Measurements from ENCODE around the gene KRTAP4-11.
"Not testable (repeated sequence)": the region's sequence is repeated elsewhere in the genome, so short reads cannot be mapped to it uniquely, and the experiment has no call there.

KRTAP4-11 gene

DNA sequence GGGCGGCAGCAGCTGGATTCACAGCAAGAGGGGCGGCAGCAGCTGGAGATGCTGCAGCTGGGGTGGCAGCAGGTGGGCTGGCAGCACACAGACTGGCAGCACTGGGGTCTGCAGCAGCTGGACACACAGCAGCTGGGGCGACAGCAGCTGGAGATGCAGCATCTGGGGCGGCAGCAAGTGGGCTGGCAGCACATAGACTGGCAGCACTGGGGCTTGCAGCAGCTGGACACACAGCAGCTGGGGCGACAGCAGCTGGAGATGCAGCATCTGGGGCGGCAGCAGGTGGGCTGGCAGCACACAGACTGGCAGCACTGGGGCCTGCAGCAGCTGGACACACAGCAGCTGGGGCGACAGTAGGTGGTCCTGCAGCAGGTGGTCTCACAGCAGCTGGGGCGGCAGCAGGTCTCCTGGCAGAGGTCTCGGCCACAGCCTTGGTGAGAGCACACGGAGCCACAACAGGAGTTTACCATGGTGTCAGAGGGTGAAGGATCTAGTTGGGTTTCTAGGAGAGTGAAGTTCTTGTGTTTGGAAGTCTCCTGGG, at the start of gene KRTAP4-11:
KRTAP4-11 (minus strand) TSS at position 528 of the 541 bp plus-strand sequence; CDS start at position 470, 58 bp downstream.
- not testable (repeated sequence) for DNase-seq

DNA sequence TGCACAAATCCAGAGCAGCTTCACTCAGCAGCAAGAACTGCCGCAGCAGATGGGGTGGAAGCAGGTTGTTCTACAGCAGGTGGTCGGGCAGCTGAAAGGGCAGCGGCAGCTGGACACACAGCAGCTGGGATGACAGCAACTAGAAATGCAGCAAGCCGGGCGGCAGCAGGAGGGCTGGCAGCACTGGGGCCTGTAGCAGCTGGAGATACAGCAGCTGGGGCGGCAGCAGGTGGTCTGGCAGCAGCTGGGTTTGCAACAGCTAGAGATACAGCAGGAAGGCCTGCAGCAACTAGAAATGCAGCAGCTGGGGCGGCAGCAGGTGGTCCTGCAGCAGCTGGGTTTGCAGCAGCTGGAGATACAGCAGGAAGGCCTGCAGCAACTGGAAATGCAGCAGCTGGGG, 49.4 kb upstream of the KRTAP4-11 start:
- DNase-seq: no peak

DNA sequence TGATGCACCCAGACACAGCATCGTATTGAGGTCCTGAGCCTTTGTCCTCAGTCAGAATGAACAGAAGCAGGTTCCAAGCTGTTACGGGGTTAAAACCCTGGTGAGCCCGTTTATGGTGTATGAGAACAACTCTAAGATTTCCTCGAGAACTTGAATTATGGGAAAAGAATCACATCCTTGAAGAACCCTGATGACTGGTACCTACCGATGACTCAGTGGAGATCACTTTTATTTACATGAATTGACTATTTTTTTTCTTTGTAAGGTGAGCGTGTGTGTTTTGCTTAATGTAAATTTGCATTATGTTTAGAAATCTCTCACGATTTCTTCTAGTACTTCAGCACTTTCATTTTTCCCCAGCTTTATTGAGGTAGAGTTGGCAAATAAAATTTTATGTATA, 45.7 kb upstream of the KRTAP4-11 start:
- DNase-seq: no peak

DNA sequence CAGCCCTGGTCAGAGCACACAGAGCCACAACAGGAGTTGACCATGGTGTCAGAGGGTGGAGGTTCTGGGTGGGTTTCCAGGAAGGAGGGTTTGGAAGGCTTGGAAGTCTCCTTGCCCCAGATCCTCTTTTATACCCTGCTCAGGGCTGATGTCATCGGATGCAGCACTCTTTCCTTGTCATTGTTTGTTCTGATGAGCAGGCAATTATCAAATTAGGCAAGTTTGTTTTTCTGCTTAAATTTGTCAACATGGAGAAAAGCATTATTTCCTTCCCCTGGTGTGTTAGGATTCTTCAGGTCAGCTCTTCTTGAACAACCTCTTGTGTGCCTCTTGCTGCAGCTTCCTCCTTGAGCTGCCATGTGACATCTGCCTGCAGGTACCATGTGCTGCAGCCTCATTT, 42.5 kb upstream of the KRTAP4-11 start, which contains the start of gene KRTAP4-4:
KRTAP4-4 (minus strand) TSS at position 101 of the 400 bp plus-strand sequence; CDS start at position 44, 57 bp downstream.
- DNase-seq: no peak

DNA sequence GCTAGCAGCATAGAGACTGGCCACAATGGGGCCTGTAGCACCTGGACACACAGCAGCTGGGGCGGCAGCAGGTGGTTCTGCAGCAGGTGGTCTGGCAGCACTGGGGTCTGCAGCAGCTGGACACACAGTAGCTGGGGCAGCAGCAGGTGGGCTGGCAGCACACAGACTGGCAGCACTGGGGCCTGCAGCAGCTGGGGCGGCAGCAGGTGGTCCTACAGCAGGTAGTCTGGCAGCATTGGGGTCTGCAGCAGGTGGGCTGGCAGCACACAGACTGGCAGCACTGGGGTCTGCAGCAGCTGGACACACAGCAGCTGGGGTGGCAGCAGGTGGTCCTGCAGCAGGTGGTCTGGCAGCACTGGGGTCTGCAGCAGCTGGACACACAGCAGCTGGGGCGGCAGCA, 42.0 kb upstream of the KRTAP4-11 start:
- DNase-seq: not testable (repeated sequence)

DNA sequence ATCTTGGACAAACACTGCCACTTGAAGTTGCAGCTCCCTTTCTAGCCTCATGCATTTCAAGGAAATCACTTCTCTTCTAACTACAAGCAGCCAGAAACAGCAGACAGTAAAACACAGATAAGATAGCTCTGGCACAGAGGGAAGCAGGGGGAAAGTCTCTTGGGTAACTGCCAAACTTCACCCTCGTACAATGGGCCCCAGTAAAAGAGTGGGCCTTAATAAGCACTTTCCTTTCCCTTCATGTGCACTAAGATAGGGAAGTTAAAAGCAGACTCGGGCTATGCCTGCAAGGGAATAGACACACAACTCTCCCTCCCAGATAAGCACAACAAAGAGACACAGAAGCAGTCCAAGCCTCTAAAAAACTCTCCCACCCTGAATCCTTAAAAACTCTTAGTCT, 35.7 kb upstream of the KRTAP4-11 start:
- no peak for DNase-seq

DNA sequence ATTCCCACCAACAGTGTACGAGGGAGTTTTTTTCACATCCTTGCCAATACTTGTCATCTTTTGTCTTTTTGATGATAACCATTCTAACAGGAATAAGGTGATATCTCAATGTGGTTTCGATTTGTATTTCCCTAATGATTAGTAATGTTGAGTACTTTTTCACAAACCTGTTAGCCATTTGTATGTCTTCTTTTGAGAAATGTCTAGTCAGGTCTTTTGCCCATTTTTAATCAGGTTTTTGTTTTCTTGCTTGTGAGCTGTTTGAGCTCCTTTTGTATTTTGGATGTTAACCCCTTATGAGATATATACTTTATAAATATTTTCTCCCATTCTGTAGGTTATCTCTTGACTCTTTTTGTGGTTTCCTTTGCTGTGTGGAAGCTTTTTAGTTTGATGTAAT, 33.4 kb upstream of the KRTAP4-11 start:
- no peak for DNase-seq

DNA sequence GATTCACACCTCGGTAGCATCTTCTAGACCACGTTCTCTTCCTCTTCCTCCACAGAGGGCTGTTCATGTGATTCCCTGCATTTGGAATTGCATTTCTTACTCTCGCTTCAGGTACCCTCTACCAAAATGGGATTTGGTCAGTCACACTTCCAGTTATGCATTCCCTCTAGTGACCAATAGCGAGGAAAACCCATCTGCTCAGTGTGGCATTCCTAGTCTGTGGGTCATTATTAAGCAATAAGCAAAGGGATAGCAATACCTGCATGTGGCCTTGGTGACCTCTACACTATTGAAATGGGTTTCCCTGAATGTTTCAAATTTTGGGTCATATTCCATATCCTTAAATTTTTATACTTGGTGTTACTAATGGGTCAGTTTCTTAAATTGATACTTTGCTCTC, 31.9 kb upstream of the KRTAP4-11 start:
- DNase-seq: no peak

DNA sequence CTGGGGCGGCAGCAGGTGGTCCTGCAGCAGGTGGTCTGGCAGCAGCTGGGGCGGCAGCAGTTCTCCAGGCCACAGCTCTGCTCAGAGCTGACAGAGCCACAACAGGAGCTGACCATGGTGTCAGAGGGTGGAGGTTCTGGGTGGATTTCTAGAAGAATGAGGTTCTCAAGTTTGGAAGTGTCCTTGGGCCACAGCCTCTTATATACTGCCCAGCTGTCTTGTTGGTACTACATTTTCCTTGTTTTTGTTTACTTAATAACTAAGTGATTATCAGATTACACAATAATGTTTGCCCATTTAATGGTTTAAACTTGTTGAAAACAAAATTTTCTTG, 31.4 kb upstream of the KRTAP4-11 start, which contains the start of gene KRTAP4-5:
KRTAP4-5 (minus strand) TSS at position 174 of the 334 bp plus-strand sequence; CDS start at position 116, 58 bp downstream.
- no peak for DNase-seq

DNA sequence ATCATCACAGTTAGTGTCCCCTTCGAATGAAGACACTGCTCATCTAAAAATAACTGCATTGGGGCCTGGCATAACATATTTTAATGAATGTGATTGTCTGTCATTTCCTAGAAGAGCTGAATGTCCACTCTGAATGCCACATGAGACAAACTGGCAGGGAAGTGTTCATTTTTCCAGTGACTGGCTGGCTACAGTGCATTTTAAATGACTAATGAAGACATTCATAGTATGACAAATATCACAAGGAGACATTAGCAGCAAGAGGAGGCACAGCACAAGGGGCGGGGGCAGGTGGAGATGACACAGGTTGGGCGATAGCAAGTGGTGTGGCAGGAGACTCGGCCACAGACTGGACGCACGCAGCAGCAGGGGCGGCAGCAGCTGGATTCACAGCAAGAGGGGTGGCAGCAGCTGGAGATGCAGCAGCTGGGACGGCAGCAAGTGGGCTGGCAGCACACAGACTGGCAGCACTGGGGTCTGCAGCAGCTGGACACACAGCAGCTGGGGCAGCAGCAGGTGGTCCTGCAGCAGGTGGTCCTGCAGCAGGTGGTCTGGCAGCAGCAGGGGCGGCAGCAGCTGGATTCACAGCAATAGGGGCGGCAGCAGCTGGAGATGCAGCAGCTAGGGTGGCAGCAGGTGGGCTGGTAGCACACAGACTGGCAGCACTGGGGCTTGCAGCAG, 30.9 kb upstream of the KRTAP4-11 start:
- DNase-seq: not testable (repeated sequence)

DNA sequence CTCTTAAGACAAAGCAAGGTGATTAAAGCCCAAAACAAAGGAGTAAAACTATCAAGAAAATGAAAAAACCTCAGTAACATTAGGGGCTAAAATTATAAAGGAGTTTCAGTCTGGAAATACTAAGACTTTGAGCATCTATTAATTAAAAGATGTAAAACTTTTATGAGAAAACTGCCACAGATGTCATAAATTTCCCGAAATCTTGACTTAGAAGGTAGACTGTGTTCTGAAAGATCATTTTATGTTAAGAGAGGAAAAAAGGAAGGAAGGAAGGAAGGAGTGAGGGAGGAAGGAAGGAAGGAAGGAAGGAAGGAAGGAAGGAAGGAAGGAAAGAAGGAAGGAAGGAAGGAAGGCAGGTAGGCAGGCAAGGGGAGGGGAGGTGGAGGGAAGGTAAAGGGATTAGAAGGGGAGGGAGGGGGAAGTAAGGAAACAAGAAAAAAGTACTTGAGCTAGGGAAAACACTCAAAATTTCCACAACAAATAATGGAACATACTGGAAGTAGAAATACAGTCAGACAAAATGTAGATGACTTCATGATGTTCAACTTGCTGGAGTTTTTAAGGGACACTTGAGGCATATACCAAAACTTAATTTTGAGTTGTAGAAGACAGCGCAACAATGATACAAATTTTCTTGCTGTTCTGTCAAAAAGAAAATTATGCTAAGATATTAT, 29.5 kb upstream of the KRTAP4-11 start:
- no peak for DNase-seq

DNA sequence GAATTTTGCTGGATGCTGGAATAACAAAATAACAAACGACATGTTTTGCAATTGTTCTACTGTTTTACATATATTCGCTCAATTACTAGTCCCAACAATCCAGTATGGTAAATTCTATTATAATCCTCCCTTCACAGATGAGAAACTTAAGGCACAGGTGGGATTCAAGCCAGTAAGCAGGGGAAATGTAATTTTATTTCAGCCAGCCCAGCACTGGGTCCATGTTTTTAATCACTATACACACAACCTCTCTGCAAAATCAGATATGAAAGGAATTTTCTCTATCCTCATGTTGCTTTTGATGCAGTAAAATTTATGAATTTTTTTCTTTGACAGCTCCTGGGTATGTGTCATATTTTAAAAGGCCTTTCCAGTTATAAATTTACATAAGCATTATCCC, 27.1 kb upstream of the KRTAP4-11 start:
- no peak for DNase-seq

DNA sequence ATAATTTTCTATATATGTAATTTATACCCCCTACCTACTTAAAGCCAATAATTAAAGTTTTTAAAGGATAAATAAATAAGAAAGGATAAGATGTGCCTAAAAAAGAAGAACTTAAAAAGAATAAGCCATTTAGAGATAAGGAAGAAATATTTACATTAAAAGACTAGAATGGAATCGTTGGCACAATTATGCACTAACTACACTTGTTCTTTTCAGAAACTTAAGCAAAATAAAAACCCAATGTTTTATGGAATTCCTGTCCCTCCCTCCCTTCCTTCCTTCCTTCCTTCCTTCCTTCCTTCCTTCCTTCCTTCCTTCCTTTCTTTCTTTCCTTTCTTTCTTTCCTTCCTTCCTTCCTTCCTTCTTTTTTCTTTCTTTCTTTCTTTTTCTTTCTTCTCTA, 26.7 kb upstream of the KRTAP4-11 start:
- DNase-seq: no peak

DNA sequence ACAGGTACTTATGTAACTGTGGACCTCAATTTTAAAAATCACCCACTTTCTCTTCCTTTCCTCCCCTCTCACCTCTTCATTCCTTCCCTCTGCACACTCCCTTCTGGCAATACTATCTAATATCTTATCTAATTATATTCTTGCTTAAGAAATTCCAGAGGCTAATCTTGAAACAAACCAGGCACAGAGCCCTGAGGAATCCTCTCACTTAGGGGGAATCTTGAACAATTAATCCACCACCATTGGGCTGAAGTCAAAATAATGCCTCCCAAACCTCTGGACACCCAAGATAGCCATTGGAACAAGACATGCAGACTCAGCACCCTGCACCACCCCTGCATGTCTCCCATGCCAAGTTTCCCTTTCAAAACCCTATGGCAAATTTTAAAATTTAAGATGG, 23.2 kb upstream of the KRTAP4-11 start:
- DNase-seq: no peak

DNA sequence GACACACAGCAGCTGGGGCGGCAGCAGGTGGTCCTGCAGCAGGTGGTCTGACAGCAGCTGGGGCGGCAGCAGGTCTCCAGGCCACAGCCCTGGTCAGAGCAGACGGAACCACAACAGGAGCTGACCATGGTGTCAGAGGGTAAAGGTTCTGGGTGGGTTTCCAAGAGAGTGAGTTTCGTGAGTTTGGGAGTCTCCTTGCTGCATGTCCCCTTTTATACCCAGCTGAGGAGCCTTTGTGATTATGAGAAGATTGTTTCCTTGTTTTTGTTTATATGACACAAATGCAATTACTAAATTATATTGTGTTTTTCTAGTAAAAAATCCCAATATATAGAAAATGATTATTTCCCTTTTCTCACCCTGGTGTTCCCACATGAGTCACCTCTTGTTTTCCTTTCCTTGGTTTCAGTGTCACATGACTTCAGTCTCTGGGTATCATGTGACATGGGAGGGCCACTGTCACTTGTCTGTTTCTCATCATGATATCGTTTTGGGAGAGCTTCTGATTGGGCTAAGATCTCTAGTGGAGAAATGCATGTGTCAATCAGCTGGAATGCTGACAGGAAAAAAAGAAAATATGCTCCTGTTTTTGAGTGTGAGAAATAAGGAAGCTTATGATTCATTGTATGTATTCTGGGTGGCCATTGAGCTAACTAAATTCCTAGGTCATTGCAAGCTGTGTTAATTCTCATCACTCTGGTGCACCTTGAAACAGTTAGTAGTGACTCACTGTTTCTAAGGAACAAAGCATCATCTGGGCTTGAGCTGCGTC, 22.4 kb upstream of the KRTAP4-11 start, which contains the start of gene KRTAP4-6:
KRTAP4-6 (minus strand) TSS at position 185 of the 772 bp plus-strand sequence; CDS start at position 128, 57 bp downstream.
- no peak for DNase-seq

DNA sequence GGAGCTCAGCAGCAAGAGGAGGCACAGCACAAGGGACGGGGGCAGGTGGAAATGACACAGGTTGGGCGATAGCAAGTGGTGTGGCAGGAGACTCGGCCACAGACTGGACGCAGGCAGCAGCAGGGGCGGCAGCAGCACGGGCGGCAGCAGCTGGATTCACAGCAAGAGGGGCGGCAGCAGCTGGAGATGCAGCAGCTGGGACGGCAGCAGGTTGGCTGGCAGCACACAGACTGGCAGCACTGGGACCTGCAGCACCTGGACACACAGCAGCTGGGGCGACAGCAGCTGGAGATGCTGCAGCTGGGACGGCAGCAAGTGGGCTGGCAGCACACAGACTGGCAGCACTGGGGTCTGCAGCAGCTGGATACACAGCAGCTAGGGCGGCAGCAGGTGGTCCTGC, 21.7 kb upstream of the KRTAP4-11 start:
- DNase-seq: not testable (repeated sequence)

DNA sequence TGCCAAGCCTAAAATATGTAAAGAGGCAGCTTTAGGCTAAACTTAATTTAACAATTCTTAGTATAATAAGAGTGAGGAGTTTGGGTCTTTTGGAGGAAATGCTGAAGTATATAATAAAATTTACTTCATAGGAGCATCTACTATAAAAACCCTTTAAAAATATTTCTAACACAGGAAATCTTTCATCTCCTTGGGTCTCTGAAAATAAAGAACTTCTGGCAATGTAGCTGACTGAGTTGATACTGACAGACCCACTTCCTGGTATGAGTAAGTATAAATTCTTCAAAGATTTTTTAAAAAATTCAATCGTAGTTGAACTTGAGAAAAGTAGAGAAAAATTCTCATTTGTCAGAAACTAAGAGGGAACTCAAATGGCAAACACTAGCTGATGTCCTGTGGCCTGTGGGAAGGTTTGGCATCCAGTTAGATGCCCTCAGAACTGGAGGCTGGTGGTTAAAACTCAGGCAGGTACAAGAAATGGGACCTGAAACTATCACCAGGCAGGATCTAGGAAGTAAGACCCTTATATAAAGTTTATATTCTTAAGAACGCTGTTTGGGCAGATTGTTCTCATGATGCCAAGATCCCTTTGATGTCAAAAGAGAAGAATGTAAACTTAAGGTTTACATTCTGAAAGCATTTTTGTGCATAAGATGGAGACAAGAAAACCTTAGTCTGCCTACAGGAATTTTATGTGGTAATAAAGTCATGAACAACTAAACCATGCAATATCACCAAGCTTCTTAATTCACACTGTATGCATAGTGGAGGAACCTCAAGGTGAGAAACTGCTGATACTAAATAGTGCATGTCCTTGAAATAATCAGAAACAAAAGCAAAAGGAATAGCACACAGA, 15.9 kb upstream of the KRTAP4-11 start:
- DNase-seq: no peak

DNA sequence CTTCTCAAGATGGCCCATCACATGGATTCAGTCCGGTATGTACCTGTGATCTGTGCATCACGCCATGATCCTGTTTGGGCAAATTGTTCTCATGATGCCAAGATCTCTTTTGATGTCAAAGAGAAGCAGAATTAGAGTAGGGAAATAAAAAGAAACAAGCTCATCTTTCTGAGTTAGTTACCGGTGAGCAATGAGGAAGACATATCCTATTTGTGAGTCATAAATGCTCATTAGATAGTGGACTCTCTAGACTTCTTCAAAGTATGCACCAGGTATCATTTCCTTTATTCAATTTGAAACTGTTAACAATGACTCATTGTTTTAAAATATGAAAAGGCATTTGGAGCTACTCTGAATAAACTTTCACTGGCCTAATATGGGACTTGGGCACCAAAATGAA, 13.8 kb upstream of the KRTAP4-11 start:
- DNase-seq: no peak

DNA sequence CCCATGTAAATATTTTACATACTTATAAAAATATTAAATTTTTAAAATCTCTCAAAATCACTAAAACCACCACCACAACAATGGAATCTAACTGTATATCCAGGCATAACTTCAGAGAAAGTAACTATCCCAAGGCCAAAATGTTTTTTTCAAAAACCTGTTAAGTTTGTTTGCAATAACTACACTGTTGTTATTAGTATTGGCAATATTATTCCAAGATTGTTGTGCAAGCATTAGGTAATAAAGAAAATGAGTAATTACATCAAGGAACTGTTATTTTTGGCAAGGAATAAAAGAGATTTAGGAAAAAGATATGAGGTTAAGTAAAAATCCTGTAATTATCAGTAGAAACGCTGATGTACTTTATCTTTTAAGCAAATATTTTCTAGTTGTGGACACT, 9.2 kb upstream of the KRTAP4-11 start:
- DNase-seq: no peak

DNA sequence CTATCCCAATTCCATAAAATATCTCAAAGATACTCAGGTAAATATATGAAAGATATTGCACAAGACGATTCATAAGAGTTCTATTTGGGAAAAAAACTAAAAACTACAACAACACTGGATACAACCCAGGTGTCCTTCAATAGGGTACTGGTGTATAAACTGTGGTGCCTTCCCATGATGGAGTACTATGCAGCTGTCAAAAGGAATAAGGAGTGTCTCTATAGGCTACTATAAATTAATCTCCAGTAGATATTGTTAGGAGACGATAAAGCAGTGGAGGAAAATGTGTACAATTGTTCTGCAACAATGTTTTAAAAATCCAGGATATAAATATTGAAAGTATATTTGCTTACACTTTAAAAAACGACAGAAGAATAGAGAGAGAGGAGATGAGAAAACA, 8.2 kb upstream of the KRTAP4-11 start:
- DNase-seq: no peak

DNA sequence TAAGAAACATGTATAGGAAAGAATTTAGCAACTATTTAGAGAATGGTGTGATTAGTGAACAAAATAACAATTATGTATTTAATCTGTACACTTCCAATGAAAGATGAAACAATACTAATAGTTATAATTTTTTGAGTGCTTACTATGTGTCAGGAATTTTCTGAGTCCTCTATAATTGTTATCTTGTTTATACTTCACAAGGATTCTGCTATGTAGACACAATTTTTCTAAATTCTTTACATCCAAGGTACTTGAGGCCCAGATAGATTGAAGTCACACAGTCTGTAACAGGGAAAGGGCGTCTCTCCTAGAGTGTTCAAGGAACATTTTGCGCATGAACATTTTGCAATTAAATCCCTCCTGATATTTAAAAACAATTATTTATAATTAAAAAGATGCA, 6.9 kb upstream of the KRTAP4-11 start:
- no peak for DNase-seq

DNA sequence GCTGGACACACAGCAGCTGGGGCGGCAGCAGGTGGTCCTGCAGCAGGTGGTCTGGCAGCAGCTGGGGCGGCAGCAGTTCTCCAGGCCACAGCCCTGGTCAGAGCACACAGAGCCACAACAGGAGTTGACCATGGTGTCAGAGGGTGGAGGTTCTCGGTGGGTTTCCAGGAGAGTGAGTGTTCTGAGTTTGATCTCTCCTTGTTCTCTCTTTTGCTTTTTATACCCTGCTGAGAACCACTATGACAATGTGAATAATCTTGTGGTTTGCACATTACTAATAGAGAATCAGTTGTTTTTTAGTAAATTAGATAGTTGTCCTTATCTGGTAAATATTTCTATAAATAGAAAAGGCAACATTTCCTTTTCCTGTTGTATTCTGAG, 5.8 kb upstream of the KRTAP4-11 start, which contains the start of gene KRTAP4-12:
KRTAP4-12 (minus strand) TSS at position 192 of the 381 bp plus-strand sequence; CDS start at position 132, 60 bp downstream.
- not testable (repeated sequence) for DNase-seq
